GM21528 (cell line): Measurements from ENCODE around the gene JUN.

ENCODE experiments used
- ATAC-seq: cut with Tn5 transposase; IDR thresholded peaks from one replicate; pipeline ENCODE4 v1.9.1; 2021; ENCODE audit warnings: mild to moderate bottlenecking, moderate library complexity; ENCODE audit not compliant: unreplicated experiment, low FRiP score

Gene JUN

GRCh38 chr1:58764294-58764978, 19.4 kb downstream of the JUN start:
- ATAC-seq, result no peak

- ATAC-seq, result no peak
Observed at GRCh38 chr1:58763214-58763613, 20.6 kb downstream of the JUN start.

- ATAC-seq, result no peak
Observed at GRCh38 chr1:58762806-58763205, 21.0 kb downstream of the JUN start.

- no peak for ATAC-seq
Observed at GRCh38 chr1:58755468-58755872, 28.4 kb downstream of the JUN start.

- ATAC-seq, result no peak
Observed at GRCh38 chr1:58754683-58755467, 29.0 kb downstream of the JUN start.

GRCh38 chr1:58754073-58754613, 29.7 kb downstream of the JUN start:
- no peak for ATAC-seq

- no peak for ATAC-seq
Observed at GRCh38 chr1:58753431-58753866, 30.4 kb downstream of the JUN start.

GRCh38 chr1:58749646-58750045, 34.2 kb downstream of the JUN start:
- ATAC-seq, result no peak

GRCh38 chr1:58748666-58749065, 35.2 kb downstream of the JUN start:
- ATAC-seq, result no peak

GRCh38 chr1:58746757-58747156, 37.1 kb downstream of the JUN start:
- no peak for ATAC-seq

- ATAC-seq, result no peak
Observed at GRCh38 chr1:58746182-58746581, 37.7 kb downstream of the JUN start.

GRCh38 chr1:58745666-58746065, 38.2 kb downstream of the JUN start:
- ATAC-seq, result no peak

GRCh38 chr1:58745117-58745516, 38.7 kb downstream of the JUN start:
- ATAC-seq, result no peak

- ATAC-seq, result no peak
Observed at GRCh38 chr1:58741678-58742553, 41.9 kb downstream of the JUN start.

GRCh38 chr1:58739856-58740466, 43.9 kb downstream of the JUN start:
- ATAC-seq, result no peak

- ATAC-seq, result no peak
Observed at GRCh38 chr1:58738876-58739275, 45.0 kb downstream of the JUN start.

GRCh38 chr1:58735586-58735985, 48.3 kb downstream of the JUN start:
- no peak for ATAC-seq

- no peak for ATAC-seq
Observed at GRCh38 chr1:58734630-58735029, 49.2 kb downstream of the JUN start.

- no peak for ATAC-seq
Observed at GRCh38 chr1:58732087-58732775, 51.6 kb downstream of the JUN start.
